Loucy (cell line): ENCODE measurements around the gene TEX47.

ENCODE experiments used
- H2AFZ ChIP-seq: fragments of 200-600 bp; sonication (generic); 2 replicates; pipeline ENCODE4 v1.6.0; 2016; ENCODE audit warnings: antibody characterized with exemption, mild to moderate bottlenecking, low read length, moderate library complexity
- H3F3A ChIP-seq: fragments of 200-600 bp; 2 replicates; pipeline ENCODE4 v1.6.0; 2016; ENCODE audit warnings: antibody characterized with exemption, low read depth, mild to moderate bottlenecking
- H3K27me3 ChIP-seq: fragments of 200-600 bp; sonication (generic); 2 replicates; pipeline ENCODE4 v1.6.1; 2014; ENCODE audit warnings: low read length, mild to moderate bottlenecking; ENCODE audit not compliant: insufficient read depth, poor library complexity, severe bottlenecking
- H3K36me3 ChIP-seq: fragments of 200-600 bp; sonication (generic); 2 replicates; pipeline ENCODE4 v1.6.1; 2016; ENCODE audit warnings: low read length; ENCODE audit not compliant: insufficient read depth
- H3K4me1 ChIP-seq: fragments of 200-600 bp; sonication (generic); 2 replicates; pipeline ENCODE4 v1.5.1; 2014; ENCODE audit warnings: low read length, mild to moderate bottlenecking; ENCODE audit not compliant: insufficient read depth, poor library complexity, severe bottlenecking
- H3K4me2 ChIP-seq: fragments of 200-600 bp; sonication (generic); 2 replicates; pipeline ENCODE4 v1.6.0; 2014; ENCODE audit warnings: antibody characterized with exemption, low read length, low read depth, mild to moderate bottlenecking; ENCODE audit not compliant: poor library complexity, severe bottlenecking
- H3K4me3 ChIP-seq: fragments of 200-600 bp; sonication (generic); 2 replicates; pipeline ENCODE4 v1.5.1; 2014; ENCODE audit warnings: low read length, mild to moderate bottlenecking, mixed read lengths; ENCODE audit not compliant: poor library complexity, severe bottlenecking
- H3K79me2 ChIP-seq: fragments of 200-600 bp; sonication (generic); 2 replicates; pipeline ENCODE4 v1.6.1; 2014; ENCODE audit warnings: low read length; ENCODE audit not compliant: insufficient read depth
- H3K9ac ChIP-seq: fragments of 200-600 bp; sonication (generic); 2 replicates; pipeline ENCODE4 v1.6.0; 2014; ENCODE audit warnings: mild to moderate bottlenecking, low read depth, low read length, moderate library complexity; ENCODE audit not compliant: poor library complexity, severe bottlenecking
- H3K9me2 ChIP-seq: fragments of 200-600 bp; sonication (generic); replicated peaks from 2 replicates; pipeline ENCODE4 v1.6.1; 2016; ENCODE audit warnings: low read depth, low read length, mixed read lengths
- H3K9me3 ChIP-seq: fragments of 200-600 bp; sonication (generic); 2 replicates; pipeline ENCODE4 v1.6.1; 2014; ENCODE audit warnings: mild to moderate bottlenecking, antibody characterized with exemption, low read length, low read depth; ENCODE audit not compliant: insufficient read depth
- H4K20me1 ChIP-seq: fragments of 200-600 bp; sonication (generic); 2 replicates; pipeline ENCODE4 v1.6.0; 2014; ENCODE audit warnings: antibody characterized with exemption, low read length, mild to moderate bottlenecking; ENCODE audit not compliant: insufficient read depth, poor library complexity, severe bottlenecking
- EZH2phosphoT487 ChIP-seq: fragments of 200-600 bp; IDR thresholded peaks from 2 replicates; pipeline ENCODE4 v1.6.1; 2018; ENCODE audit warnings: antibody characterized with exemption, mild to moderate bottlenecking, moderate library complexity, borderline replicate concordance
- TF ChIP-seq, protein P1 (sequence below): fragments of 200-600 bp; sonication (generic); conservative IDR thresholded peaks from 2 replicates; pipeline ENCODE4 v1.5.1; 2014; ENCODE audit warnings: mild to moderate bottlenecking, antibody characterized with exemption, low read length

The TEX47 gene

GRCh38 chr7:88791891-88792290 is 3.6 kb downstream of the TEX47 start:
- TF ChIP-seq, protein P1, sequence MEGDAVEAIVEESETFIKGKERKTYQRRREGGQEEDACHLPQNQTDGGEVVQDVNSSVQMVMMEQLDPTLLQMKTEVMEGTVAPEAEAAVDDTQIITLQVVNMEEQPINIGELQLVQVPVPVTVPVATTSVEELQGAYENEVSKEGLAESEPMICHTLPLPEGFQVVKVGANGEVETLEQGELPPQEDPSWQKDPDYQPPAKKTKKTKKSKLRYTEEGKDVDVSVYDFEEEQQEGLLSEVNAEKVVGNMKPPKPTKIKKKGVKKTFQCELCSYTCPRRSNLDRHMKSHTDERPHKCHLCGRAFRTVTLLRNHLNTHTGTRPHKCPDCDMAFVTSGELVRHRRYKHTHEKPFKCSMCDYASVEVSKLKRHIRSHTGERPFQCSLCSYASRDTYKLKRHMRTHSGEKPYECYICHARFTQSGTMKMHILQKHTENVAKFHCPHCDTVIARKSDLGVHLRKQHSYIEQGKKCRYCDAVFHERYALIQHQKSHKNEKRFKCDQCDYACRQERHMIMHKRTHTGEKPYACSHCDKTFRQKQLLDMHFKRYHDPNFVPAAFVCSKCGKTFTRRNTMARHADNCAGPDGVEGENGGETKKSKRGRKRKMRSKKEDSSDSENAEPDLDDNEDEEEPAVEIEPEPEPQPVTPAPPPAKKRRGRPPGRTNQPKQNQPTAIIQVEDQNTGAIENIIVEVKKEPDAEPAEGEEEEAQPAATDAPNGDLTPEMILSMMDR: no peak
- no peak for TF ChIP-seq EZH2phosphoT487
- no peaks in the 10 kb centered on the region for H3K27me3 ChIP-seq
- no peaks in the 10 kb centered on the region for H3K9me3 ChIP-seq
- no peaks in the 10 kb centered on the region for H3K79me2 ChIP-seq
- H4K20me1 ChIP-seq: no peaks in the 10 kb centered on the region
- H3K9ac ChIP-seq: no peak overlapping the region
- no peak overlapping the region for H3K4me3 ChIP-seq
- no peaks in the 10 kb centered on the region for H3F3A ChIP-seq
- no peak overlapping the region for H2AFZ ChIP-seq
- no peak overlapping the region for H3K4me2 ChIP-seq
- no peaks in the 10 kb centered on the region for H3K4me1 ChIP-seq
- no peaks in the 10 kb centered on the region for H3K9me2 ChIP-seq
- H3K36me3 ChIP-seq: no peaks in the 10 kb centered on the region

DNA sequence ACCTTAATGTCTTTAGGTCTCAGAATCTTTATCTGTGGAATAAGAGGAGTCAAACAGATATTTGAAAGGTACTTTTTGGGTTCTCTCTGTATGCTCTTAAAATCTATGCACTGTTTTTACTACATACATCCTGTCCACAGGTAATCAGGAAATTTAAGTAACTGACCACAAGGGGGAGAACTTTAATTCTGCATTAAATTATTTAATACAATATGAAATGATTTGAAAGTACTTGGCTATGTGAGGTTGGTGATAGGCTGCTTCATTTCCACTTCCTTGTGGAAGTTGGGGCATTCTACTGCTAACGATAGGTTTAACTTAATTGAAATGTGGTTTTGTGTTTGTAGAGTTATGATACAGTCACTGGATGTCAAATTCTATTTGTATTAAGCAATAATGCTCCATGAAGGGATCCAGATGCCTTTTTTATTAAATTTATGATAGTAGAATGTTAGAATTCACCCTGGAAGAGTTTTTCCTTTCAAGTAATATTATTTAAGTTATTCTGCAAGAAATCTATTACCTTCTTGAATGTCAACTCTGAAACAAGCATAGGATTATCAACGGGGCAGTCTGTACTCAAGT is 6.0 kb downstream of the TEX47 start:
- Histone ChIP-seq H3K79me2 (no peaks in the 10 kb centered on the region), H3F3A (no peaks in the 10 kb centered on the region), H3K36me3 (no peaks in the 10 kb centered on the region), H3K4me1 (no peaks in the 10 kb centered on the region), H3K4me3 (no peak overlapping the region), H3K27me3 (no peaks in the 10 kb centered on the region), H3K4me2 (no peak overlapping the region), H4K20me1 (no peaks in the 10 kb centered on the region), H3K9ac (no peak overlapping the region), H3K9me3 (no peaks in the 10 kb centered on the region), H3K9me2 (no peaks in the 10 kb centered on the region), H2AFZ (no peak overlapping the region)
- TF ChIP-seq EZH2phosphoT487: no peak
- TF ChIP-seq, protein P1: peak; percentile 70

DNA sequence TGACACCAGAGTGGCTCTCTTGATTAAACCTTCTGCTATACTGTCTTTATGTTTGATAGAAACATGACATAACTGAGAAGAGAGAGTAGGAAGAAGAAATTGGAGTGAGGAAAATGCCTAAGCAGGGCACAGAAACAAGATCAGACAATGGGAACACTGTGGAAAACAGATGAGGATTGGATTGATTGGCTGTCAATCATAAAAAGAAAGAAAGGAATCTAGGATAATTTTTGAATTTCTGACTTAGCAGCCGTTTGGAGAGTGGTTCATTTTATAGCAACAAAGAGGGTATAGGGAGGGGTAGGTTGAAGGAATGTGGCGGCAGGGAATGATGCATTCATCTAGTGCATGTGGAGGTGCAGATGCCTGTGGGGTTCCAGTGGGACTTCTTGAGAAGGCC is 7.8 kb downstream of the TEX47 start:
- H3K4me1 ChIP-seq: no peaks in the 10 kb centered on the region
- TF ChIP-seq EZH2phosphoT487: no peak
- TF ChIP-seq, protein P1: no peak
- no peaks in the 10 kb centered on the region for H3K9me2 ChIP-seq
- no peak overlapping the region for H3K9ac ChIP-seq
- H3K36me3 ChIP-seq: no peaks in the 10 kb centered on the region
- H3K27me3 ChIP-seq: no peaks in the 10 kb centered on the region
- H2AFZ ChIP-seq: no peak overlapping the region
- H3K9me3 ChIP-seq: no peaks in the 10 kb centered on the region
- H3K4me2 ChIP-seq: no peak overlapping the region
- H3F3A ChIP-seq: no peaks in the 10 kb centered on the region
- H3K4me3 ChIP-seq: no peak overlapping the region
- no peaks in the 10 kb centered on the region for H3K79me2 ChIP-seq
- H4K20me1 ChIP-seq: no peaks in the 10 kb centered on the region
